LoVo (cell line): Measurements from ENCODE around the gene ANKRD55.
"Not testable (repeated sequence)": the region's sequence is repeated elsewhere in the genome, so short reads cannot be mapped to it uniquely, and the experiment has no call there.

Experiments used
- DNase-seq: peaks from one replicate; pipeline ENCODE4 v3.0.0-alpha.2; 2016; ENCODE audit warnings: low spot score

ANKRD55 gene

GRCh38 chr5:56253126-56253525 lies 20.0 kb upstream of the ANKRD55 start:
- no peak for DNase-seq

GRCh38 chr5:56251918-56252553 lies 18.9 kb upstream of the ANKRD55 start:
- no peak for DNase-seq

- no peak for DNase-seq
These were observed 18.3 kb upstream of the ANKRD55 start for GRCh38 chr5:56251440-56251839.

- no peak for DNase-seq
These were observed 16.9 kb upstream of the ANKRD55 start for GRCh38 chr5:56250011-56250410.

GRCh38 chr5:56249085-56249484 lies 16.0 kb upstream of the ANKRD55 start:
- not testable (repeated sequence) for DNase-seq

- DNase-seq: no peak
These were observed 14.5 kb upstream of the ANKRD55 start for GRCh38 chr5:56247592-56247991.

- no peak for DNase-seq
These were observed 13.6 kb upstream of the ANKRD55 start for GRCh38 chr5:56246769-56247168.

GRCh38 chr5:56245481-56245880 lies 12.4 kb upstream of the ANKRD55 start:
- DNase-seq: no peak

- DNase-seq: no peak
These were observed 11.5 kb upstream of the ANKRD55 start for GRCh38 chr5:56244627-56245026.

GRCh38 chr5:56242271-56242670 lies 9.1 kb upstream of the ANKRD55 start:
- DNase-seq: not testable (repeated sequence)

GRCh38 chr5:56232538-56232937 lies 592 bp downstream of the ANKRD55 start:
- no peak for DNase-seq

- DNase-seq: no peak
These were observed 2.6 kb downstream of the ANKRD55 start for GRCh38 chr5:56230576-56230975.

GRCh38 chr5:56229111-56229510 lies 4.0 kb downstream of the ANKRD55 start:
- DNase-seq: no peak

GRCh38 chr5:56228631-56229030 lies 4.5 kb downstream of the ANKRD55 start:
- no peak for DNase-seq

- no peak for DNase-seq
These were observed 5.4 kb downstream of the ANKRD55 start for GRCh38 chr5:56227691-56228090.

- DNase-seq: not testable (repeated sequence)
These were observed 9.8 kb downstream of the ANKRD55 start for GRCh38 chr5:56223298-56223697.

- not testable (repeated sequence) for DNase-seq
These were observed 11.5 kb downstream of the ANKRD55 start for GRCh38 chr5:56221601-56222000.

GRCh38 chr5:56215019-56215830 lies 17.9 kb downstream of the ANKRD55 start:
- no peak for DNase-seq

- not testable (repeated sequence) for DNase-seq
These were observed 19.1 kb downstream of the ANKRD55 start for GRCh38 chr5:56213886-56214535.

- DNase-seq: no peak
These were observed 20.8 kb downstream of the ANKRD55 start for GRCh38 chr5:56212130-56212879.

- DNase-seq: peak; percentile 44
These were observed 21.7 kb downstream of the ANKRD55 start for GRCh38 chr5:56211298-56211865.

GRCh38 chr5:56208681-56209080 lies 24.4 kb downstream of the ANKRD55 start:
- no peak for DNase-seq
